ENCODE results near the gene GIGYF2. TPM values are rescaled to one million over a fixed set of nuclear protein-coding genes. Genes with fewer than 3 reads are reported as not detected.

Gene GIGYF2
- total and polyA plus RNA-seq, 4 experiments from 2014 or later = 6.7 to 89.6 (median 59.0) TPM

- peaks cover 0 to 5% (median under 1%) of the 10 kb centered on the region in 4 donors for H3K4me1 Mint-ChIP-seq
- H3K4me3 Mint-ChIP-seq = no peak overlapping the region
- Histone ChIP-seq H3K27ac (ENCODE audit: low read depth, low read length) (no peak overlapping the region), H3K4me3 (ENCODE audit: low read length in 2 of 2) (no peak overlapping the region), H3K9me3 (ENCODE audit: control insufficient read depth in 1 of 2, low read length in 2 of 2) (no peaks in the 10 kb centered on the region), H3K4me1 (ENCODE audit: insufficient read depth, low read length) (no peaks in the 10 kb centered on the region), H3K27me3 (ENCODE audit: insufficient read depth, low read length) (no peaks in the 10 kb centered on the region), H3K36me3 (ENCODE audit: insufficient read depth, low read length) (peaks cover 37% of the 10 kb centered on the region)
- H3K36me3 Mint-ChIP-seq = peaks cover 69 to 73% of the 10 kb centered on the region in 2 donors
- no peak overlapping the region for H3K27ac Mint-ChIP-seq
- CTCF ChIA-PET (ENCODE audit: partially characterized antibody) = interaction anchor here (0.8 to 1.1 kb wide), 2 partner anchors 10 to 44 kb away, joined by 3 to 4 read pairs; no protein-coding TSS in a partner anchor
- no peaks in the 10 kb centered on the region for H3K27me3 Mint-ChIP-seq
- DNase-seq = no peak
- POLR2A ChIA-PET (ENCODE audit: partially characterized antibody) = no interaction called here
- H3K9me3 Mint-ChIP-seq = peaks cover 0 to 22% (median 9%) of the 10 kb centered on the region in 8 donors
- intact Hi-C loops (cut with micrococcal nuclease) = no loop called here
Measured at GRCh38 chr2:232798187-232798586, 101.1 kb downstream of the GIGYF2 start.

GRCh38 chr2:232800166-232800565 is 103.0 kb downstream of the GIGYF2 start:
- DNase-seq = no peak
- ChIA-PET CTCF (ENCODE audit: partially characterized antibody) (no interaction called here), POLR2A (ENCODE audit: partially characterized antibody) (no interaction called here)
- H3K36me3 Mint-ChIP-seq = peaks cover 71 to 72% of the 10 kb centered on the region in 2 donors
- H3K27ac Mint-ChIP-seq = no peak overlapping the region
- Histone ChIP-seq H3K27me3 (ENCODE audit: insufficient read depth, low read length) (no peaks in the 10 kb centered on the region), H3K9me3 (ENCODE audit: control insufficient read depth in 1 of 2, low read length in 2 of 2) (no peaks in the 10 kb centered on the region), H3K4me1 (ENCODE audit: insufficient read depth, low read length) (no peaks in the 10 kb centered on the region), H3K4me3 (ENCODE audit: low read length in 2 of 2) (no peak overlapping the region), H3K27ac (ENCODE audit: low read depth, low read length) (no peak overlapping the region), H3K36me3 (ENCODE audit: insufficient read depth, low read length) (peaks cover 17% of the 10 kb centered on the region)
- H3K27me3 Mint-ChIP-seq = no peaks in the 10 kb centered on the region
- intact Hi-C loops (cut with micrococcal nuclease) = no loop called here
- no peak overlapping the region for H3K4me3 Mint-ChIP-seq
- peaks cover 0 to 22% (median 9%) of the 10 kb centered on the region in 8 donors for H3K9me3 Mint-ChIP-seq
- H3K4me1 Mint-ChIP-seq = peaks cover 0 to 5% (median 1%) of the 10 kb centered on the region in 4 donors

DNA sequence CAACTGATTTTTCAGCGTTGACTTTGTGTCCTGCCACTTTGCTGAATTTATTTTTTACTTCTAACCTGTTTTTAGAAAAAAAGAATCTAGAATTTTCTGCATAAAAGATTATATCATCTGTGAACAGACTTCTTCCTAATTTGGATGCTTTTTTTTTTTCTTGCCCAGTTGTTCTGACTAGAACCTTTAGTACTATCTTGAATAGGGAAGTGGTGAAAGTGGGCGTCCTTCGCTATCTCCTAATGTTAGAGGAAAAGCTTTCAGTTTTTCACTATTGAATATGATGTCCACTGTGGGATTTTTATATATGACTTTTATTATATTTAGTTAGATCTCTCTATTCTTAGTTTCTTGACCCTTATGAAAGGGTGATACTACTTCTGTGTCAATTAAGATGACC is 105.0 kb downstream of the GIGYF2 start:
- Mint-ChIP-seq H3K4me1 (peaks cover 0 to 7% (median 2%) of the 10 kb centered on the region in 4 donors), H3K27ac (no peak overlapping the region), H3K27me3 (no peaks in the 10 kb centered on the region), H3K4me3 (no peak overlapping the region), H3K9me3 (peaks cover 0 to 22% (median 9%) of the 10 kb centered on the region in 8 donors), H3K36me3 (peaks cover 68 to 69% of the 10 kb centered on the region in 2 donors)
- no peak for DNase-seq
- POLR2A ChIA-PET (ENCODE audit: partially characterized antibody) = no interaction called here
- H3K27ac ChIP-seq (ENCODE audit: low read depth, low read length) = no peak overlapping the region
- intact Hi-C loops (cut with micrococcal nuclease) = no loop called here
- CTCF ChIA-PET (ENCODE audit: partially characterized antibody) = no interaction called here
- H3K4me1 ChIP-seq (ENCODE audit: insufficient read depth, low read length) = no peaks in the 10 kb centered on the region
- H3K4me3 ChIP-seq (ENCODE audit: low read length in 2 of 2) = no peak overlapping the region
- no peaks in the 10 kb centered on the region for H3K27me3 ChIP-seq (ENCODE audit: insufficient read depth, low read length)
- H3K36me3 ChIP-seq (ENCODE audit: insufficient read depth, low read length) = peaks cover 16% of the 10 kb centered on the region
- H3K9me3 ChIP-seq (ENCODE audit: control insufficient read depth in 1 of 2, low read length in 2 of 2) = no peaks in the 10 kb centered on the region

GRCh38 chr2:232809349-232810124 is 112.4 kb downstream of the GIGYF2 start:
- Histone ChIP-seq H3K9me3 (ENCODE audit: control insufficient read depth in 1 of 2, low read length in 2 of 2) (no peaks in the 10 kb centered on the region), H3K4me3 (ENCODE audit: low read length in 2 of 2) (no peak overlapping the region), H3K27me3 (ENCODE audit: insufficient read depth, low read length) (no peaks in the 10 kb centered on the region), H3K4me1 (ENCODE audit: insufficient read depth, low read length) (no peaks in the 10 kb centered on the region), H3K36me3 (ENCODE audit: insufficient read depth, low read length) (peaks cover 51% of the 10 kb centered on the region), H3K27ac (ENCODE audit: low read depth, low read length) (no peak overlapping the region)
- DNase-seq = peak in 1 of 5 donors; percentile 4
- Mint-ChIP-seq H3K36me3 (peaks cover 56 to 72% of the 10 kb centered on the region in 2 donors), H3K4me3 (peak overlapping the region in 1 of 8 donors; percentile 24), H3K27ac (peak overlapping the region in 2 of 7 donors; percentile 12 to 21), H3K4me1 (peaks cover 0 to 4% (median under 1%) of the 10 kb centered on the region in 4 donors), H3K27me3 (no peaks in the 10 kb centered on the region), H3K9me3 (peaks cover 0 to 1% (median 0%) of the 10 kb centered on the region in 8 donors)
- intact Hi-C loops (cut with micrococcal nuclease) = no loop called here
- ChIA-PET POLR2A (ENCODE audit: partially characterized antibody) (interaction anchor here (1.7 kb wide), 1 partner anchor 15 kb away, joined by 3 read pairs; no protein-coding TSS in a partner anchor), CTCF (ENCODE audit: partially characterized antibody) (interaction anchor here (0.6 to 1.8 kb wide), 3 partner anchors 219 to 568 kb away, joined by 3 to 12 read pairs (median 4); no protein-coding TSS in a partner anchor)

GRCh38 chr2:232810444-232810843 is 113.3 kb downstream of the GIGYF2 start:
- intact Hi-C loops (cut with micrococcal nuclease) = no loop called here
- Histone ChIP-seq H3K36me3 (ENCODE audit: insufficient read depth, low read length) (peaks cover 52% of the 10 kb centered on the region), H3K4me1 (ENCODE audit: insufficient read depth, low read length) (no peaks in the 10 kb centered on the region), H3K4me3 (ENCODE audit: low read length in 2 of 2) (no peak overlapping the region), H3K9me3 (ENCODE audit: control insufficient read depth in 1 of 2, low read length in 2 of 2) (no peaks in the 10 kb centered on the region), H3K27me3 (ENCODE audit: insufficient read depth, low read length) (no peaks in the 10 kb centered on the region), H3K27ac (ENCODE audit: low read depth, low read length) (no peak overlapping the region)
- POLR2A ChIA-PET (ENCODE audit: partially characterized antibody) = interaction anchor here (1.7 kb wide), 1 partner anchor 16 kb away, joined by 3 read pairs; no protein-coding TSS in a partner anchor
- Mint-ChIP-seq H3K27ac (no peak overlapping the region), H3K36me3 (peaks cover 57 to 75% of the 10 kb centered on the region in 2 donors), H3K27me3 (no peaks in the 10 kb centered on the region), H3K4me1 (peaks cover 0 to under 1% (median 0%) of the 10 kb centered on the region in 4 donors), H3K4me3 (no peak overlapping the region), H3K9me3 (peaks cover 0 to 1% (median 0%) of the 10 kb centered on the region in 8 donors)
- CTCF ChIA-PET (ENCODE audit: partially characterized antibody) = interaction anchor here (1.2 to 1.8 kb wide), 2 partner anchors 218 to 441 kb away, joined by 5 to 12 read pairs; partner anchors contain the start of gene ATG16L1
- DNase-seq = no peak

- peaks cover 70 to 81% of the 10 kb centered on the region in 2 donors for H3K36me3 Mint-ChIP-seq
- peaks cover 47% of the 10 kb centered on the region for H3K36me3 ChIP-seq (ENCODE audit: insufficient read depth, low read length)
- H3K4me1 Mint-ChIP-seq = no peaks in the 10 kb centered on the region
- H3K27me3 ChIP-seq (ENCODE audit: insufficient read depth, low read length) = no peaks in the 10 kb centered on the region
- ChIA-PET POLR2A (ENCODE audit: partially characterized antibody) (no interaction called here), CTCF (ENCODE audit: partially characterized antibody) (no interaction called here)
- peak overlapping the region in 2 of 7 donors; percentile 12 to 50 for H3K27ac Mint-ChIP-seq
- intact Hi-C loops (cut with micrococcal nuclease) = no loop called here
- H3K4me1 ChIP-seq (ENCODE audit: insufficient read depth, low read length) = no peaks in the 10 kb centered on the region
- H3K4me3 ChIP-seq (ENCODE audit: low read length in 2 of 2) = no peak overlapping the region
- no peak for DNase-seq
- H3K9me3 ChIP-seq (ENCODE audit: control insufficient read depth in 1 of 2, low read length in 2 of 2) = no peaks in the 10 kb centered on the region
- H3K27me3 Mint-ChIP-seq = no peaks in the 10 kb centered on the region
- no peak overlapping the region for H3K27ac ChIP-seq (ENCODE audit: low read depth, low read length)
- H3K4me3 Mint-ChIP-seq = no peak overlapping the region
- peaks cover 0 to 1% (median 0%) of the 10 kb centered on the region in 8 donors for H3K9me3 Mint-ChIP-seq
Measured at GRCh38 chr2:232815569-232815968, 118.4 kb downstream of the GIGYF2 start.

DNA sequence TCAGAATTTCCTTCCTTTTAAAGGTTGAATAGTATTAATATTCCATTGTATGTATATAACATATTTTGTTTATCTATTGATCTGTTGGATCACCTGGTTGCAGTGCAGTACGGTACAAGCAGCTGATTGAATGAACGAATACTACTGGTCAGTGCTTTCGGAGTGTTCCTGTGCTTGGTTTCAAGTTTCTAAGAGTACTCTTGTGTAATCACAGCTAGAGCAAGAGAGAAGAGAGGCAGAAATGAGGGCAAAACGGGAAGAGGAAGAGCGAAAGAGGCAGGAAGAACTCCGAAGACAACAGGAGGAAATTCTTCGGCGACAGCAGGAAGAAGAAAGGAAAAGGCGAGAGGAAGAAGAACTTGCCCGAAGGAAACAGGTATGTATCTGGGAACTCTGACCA is 119.5 kb downstream of the GIGYF2 start:
- no peaks in the 10 kb centered on the region for H3K27me3 Mint-ChIP-seq
- DNase-seq = no peak
- ChIA-PET CTCF (ENCODE audit: partially characterized antibody) (interaction anchor here (0.6 kb wide), 1 partner anchor 561 kb away, joined by 3 read pairs; no protein-coding TSS in a partner anchor), POLR2A (ENCODE audit: partially characterized antibody) (no interaction called here)
- H3K27me3 ChIP-seq (ENCODE audit: insufficient read depth, low read length) = no peaks in the 10 kb centered on the region
- H3K9me3 Mint-ChIP-seq = peaks cover 0 to 1% (median 0%) of the 10 kb centered on the region in 8 donors
- intact Hi-C loops (cut with micrococcal nuclease) = no loop called here
- peaks cover 37% of the 10 kb centered on the region for H3K36me3 ChIP-seq (ENCODE audit: insufficient read depth, low read length)
- no peaks in the 10 kb centered on the region for H3K4me1 ChIP-seq (ENCODE audit: insufficient read depth, low read length)
- H3K27ac ChIP-seq (ENCODE audit: low read depth, low read length) = no peak overlapping the region
- H3K27ac Mint-ChIP-seq = peak overlapping the region in 1 of 7 donors; percentile 20
- H3K4me1 Mint-ChIP-seq = no peaks in the 10 kb centered on the region
- peaks cover 74 to 84% of the 10 kb centered on the region in 2 donors for H3K36me3 Mint-ChIP-seq
- H3K9me3 ChIP-seq (ENCODE audit: control insufficient read depth in 1 of 2, low read length in 2 of 2) = no peaks in the 10 kb centered on the region
- H3K4me3 ChIP-seq (ENCODE audit: low read length in 2 of 2) = no peak overlapping the region
- no peak overlapping the region for H3K4me3 Mint-ChIP-seq
